ENCODE measurements around the gene AP2A2. TPM values are rescaled to one million over a fixed set of nuclear protein-coding genes. Genes with fewer than 3 reads are reported as not detected.

AP2A2 gene
- total RNA-seq, 1 experiment from 2014 or later = 55.5 TPM

GRCh38 chr11:986952-987305 is 61.3 kb downstream of the AP2A2 start (continued):
- TF ChIP-seq, protein P1, sequence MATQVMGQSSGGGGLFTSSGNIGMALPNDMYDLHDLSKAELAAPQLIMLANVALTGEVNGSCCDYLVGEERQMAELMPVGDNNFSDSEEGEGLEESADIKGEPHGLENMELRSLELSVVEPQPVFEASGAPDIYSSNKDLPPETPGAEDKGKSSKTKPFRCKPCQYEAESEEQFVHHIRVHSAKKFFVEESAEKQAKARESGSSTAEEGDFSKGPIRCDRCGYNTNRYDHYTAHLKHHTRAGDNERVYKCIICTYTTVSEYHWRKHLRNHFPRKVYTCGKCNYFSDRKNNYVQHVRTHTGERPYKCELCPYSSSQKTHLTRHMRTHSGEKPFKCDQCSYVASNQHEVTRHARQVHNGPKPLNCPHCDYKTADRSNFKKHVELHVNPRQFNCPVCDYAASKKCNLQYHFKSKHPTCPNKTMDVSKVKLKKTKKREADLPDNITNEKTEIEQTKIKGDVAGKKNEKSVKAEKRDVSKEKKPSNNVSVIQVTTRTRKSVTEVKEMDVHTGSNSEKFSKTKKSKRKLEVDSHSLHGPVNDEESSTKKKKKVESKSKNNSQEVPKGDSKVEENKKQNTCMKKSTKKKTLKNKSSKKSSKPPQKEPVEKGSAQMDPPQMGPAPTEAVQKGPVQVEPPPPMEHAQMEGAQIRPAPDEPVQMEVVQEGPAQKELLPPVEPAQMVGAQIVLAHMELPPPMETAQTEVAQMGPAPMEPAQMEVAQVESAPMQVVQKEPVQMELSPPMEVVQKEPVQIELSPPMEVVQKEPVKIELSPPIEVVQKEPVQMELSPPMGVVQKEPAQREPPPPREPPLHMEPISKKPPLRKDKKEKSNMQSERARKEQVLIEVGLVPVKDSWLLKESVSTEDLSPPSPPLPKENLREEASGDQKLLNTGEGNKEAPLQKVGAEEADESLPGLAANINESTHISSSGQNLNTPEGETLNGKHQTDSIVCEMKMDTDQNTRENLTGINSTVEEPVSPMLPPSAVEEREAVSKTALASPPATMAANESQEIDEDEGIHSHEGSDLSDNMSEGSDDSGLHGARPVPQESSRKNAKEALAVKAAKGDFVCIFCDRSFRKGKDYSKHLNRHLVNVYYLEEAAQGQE (IDR thresholded peaks at IDR 0.05; ENCODE audit: low read depth) = no peak
- TF ChIP-seq YY1 (IDR thresholded peaks at IDR 0.05; ENCODE audit: extremely low read depth, insufficient replicate concordance, low read depth, low read length) = no peak
- TF ChIP-seq, protein P2, sequence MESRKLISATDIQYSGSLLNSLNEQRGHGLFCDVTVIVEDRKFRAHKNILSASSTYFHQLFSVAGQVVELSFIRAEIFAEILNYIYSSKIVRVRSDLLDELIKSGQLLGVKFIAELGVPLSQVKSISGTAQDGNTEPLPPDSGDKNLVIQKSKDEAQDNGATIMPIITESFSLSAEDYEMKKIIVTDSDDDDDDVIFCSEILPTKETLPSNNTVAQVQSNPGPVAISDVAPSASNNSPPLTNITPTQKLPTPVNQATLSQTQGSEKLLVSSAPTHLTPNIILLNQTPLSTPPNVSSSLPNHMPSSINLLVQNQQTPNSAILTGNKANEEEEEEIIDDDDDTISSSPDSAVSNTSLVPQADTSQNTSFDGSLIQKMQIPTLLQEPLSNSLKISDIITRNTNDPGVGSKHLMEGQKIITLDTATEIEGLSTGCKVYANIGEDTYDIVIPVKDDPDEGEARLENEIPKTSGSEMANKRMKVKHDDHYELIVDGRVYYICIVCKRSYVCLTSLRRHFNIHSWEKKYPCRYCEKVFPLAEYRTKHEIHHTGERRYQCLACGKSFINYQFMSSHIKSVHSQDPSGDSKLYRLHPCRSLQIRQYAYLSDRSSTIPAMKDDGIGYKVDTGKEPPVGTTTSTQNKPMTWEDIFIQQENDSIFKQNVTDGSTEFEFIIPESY (IDR thresholded peaks at IDR 0.05; ENCODE audit: extremely low read depth, insufficient replicate concordance, low read length) = no peak
- no peak for TF ChIP-seq ZFX (IDR thresholded peaks at IDR 0.05)
- no peak for TF ChIP-seq EZH2 (IDR thresholded peaks at IDR 0.05)
- no peak for TF ChIP-seq CEBPB (IDR thresholded peaks at IDR 0.05; ENCODE audit: low read depth)
- no peak for TF ChIP-seq JUND (IDR thresholded peaks at IDR 0.05)

DNA sequence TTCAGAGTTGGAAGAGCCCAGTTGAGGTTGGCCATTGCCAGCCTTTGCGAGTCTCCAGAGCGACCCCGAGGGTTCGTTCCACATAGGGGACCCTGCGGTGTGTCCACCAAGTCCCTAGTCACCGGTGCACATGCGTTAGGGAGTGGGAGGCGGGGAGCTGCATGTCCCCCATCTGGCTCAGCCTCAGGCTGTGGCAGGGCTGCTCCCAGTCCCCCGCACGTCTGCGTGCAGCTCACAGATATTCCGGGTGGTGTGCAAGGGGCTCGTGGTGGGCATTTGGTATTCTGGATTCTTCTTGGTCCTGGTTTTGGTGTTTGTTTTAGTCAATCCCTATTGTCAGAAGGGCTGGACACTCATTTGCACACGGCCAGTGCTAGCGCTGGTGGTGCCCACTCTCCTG is 62.0 kb downstream of the AP2A2 start:
- DNase-seq (ENCODE audit: low read depth, low spot score) = no peak
- no TSS peak for BruUV-seq (replicated peaks)
- intact Hi-C loops (cut with micrococcal nuclease) = no loop called here
- Histone ChIP-seq H3K27me3 (ENCODE audit: insufficient read depth, low read length) (no peaks in the 10 kb centered on the region), H2AFZ (ENCODE audit: low read depth, low read length, poor library complexity, severe bottlenecking) (no peak overlapping the region), H3K4me2 (ENCODE audit: low read length) (no peak overlapping the region), H3K79me2 (ENCODE audit: insufficient read depth, low read length) (no peaks in the 10 kb centered on the region; the same call in 1 of the 2 replicates), H4K20me1 (ENCODE audit: insufficient read depth) (no peaks in the 10 kb centered on the region), H3K9me3 (ENCODE audit: control insufficient read depth in 1 of 2, insufficient read depth in 1 of 2, low read depth in 1 of 2, low read length in 2 of 2) (no peaks in the 10 kb centered on the region), H3K36me3 (ENCODE audit: control insufficient read depth in 1 of 2, insufficient read depth in 2 of 2, low read length in 2 of 2) (peaks cover 17 to 31% of the 10 kb centered on the region in 2 experiments), H3K4me1 (ENCODE audit: control insufficient read depth in 1 of 2, insufficient read depth in 2 of 2, low read length in 2 of 2) (no peaks in the 10 kb centered on the region), H3K9me2 (ENCODE audit: insufficient read depth) (no peaks in the 10 kb centered on the region), H3K27ac (ENCODE audit: low read depth, low read length) (no peak overlapping the region), H3K4me3 (replicated peaks in 1 of 2; ENCODE audit: low read depth in 1 of 2, low read length in 2 of 2) (no peak overlapping the region), H3K9ac (ENCODE audit: low read length) (no peak overlapping the region)
- no peak for ATAC-seq
- ChIA-PET RAD21 (ENCODE audit: low non-redundant PET in 1 of 2, low total read pairs in 2 of 2, uncharacterized antibody in 2 of 2, unreplicated experiment in 2 of 2) (no interaction called here), CTCF (no interaction called here), POLR2A (no interaction called here)
- no peak for TF ChIP-seq EZH2phosphoT487 (IDR thresholded peaks at IDR 0.05; ENCODE audit: borderline replicate concordance)
- TF ChIP-seq, protein P3, sequence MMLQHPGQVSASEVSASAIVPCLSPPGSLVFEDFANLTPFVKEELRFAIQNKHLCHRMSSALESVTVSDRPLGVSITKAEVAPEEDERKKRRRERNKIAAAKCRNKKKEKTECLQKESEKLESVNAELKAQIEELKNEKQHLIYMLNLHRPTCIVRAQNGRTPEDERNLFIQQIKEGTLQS (IDR thresholded peaks at IDR 0.05) = no peak
- TF ChIP-seq ELF1 (IDR thresholded peaks at IDR 0.05; ENCODE audit: borderline replicate concordance, low read depth) = no peak
- TF ChIP-seq, protein P4, sequence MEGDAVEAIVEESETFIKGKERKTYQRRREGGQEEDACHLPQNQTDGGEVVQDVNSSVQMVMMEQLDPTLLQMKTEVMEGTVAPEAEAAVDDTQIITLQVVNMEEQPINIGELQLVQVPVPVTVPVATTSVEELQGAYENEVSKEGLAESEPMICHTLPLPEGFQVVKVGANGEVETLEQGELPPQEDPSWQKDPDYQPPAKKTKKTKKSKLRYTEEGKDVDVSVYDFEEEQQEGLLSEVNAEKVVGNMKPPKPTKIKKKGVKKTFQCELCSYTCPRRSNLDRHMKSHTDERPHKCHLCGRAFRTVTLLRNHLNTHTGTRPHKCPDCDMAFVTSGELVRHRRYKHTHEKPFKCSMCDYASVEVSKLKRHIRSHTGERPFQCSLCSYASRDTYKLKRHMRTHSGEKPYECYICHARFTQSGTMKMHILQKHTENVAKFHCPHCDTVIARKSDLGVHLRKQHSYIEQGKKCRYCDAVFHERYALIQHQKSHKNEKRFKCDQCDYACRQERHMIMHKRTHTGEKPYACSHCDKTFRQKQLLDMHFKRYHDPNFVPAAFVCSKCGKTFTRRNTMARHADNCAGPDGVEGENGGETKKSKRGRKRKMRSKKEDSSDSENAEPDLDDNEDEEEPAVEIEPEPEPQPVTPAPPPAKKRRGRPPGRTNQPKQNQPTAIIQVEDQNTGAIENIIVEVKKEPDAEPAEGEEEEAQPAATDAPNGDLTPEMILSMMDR (IDR thresholded peaks at IDR 0.05 in 2 of 3, conservative IDR thresholded peaks at IDR 0.05 in 1 of 3; ENCODE audit: borderline replicate concordance in 1 of 3, insufficient read depth in 1 of 3, low read depth in 2 of 3, low read length in 2 of 3) = no peak
- TF ChIP-seq SRF (IDR thresholded peaks at IDR 0.05; ENCODE audit: low read depth) = no peak
- TF ChIP-seq, protein P1 (IDR thresholded peaks at IDR 0.05; ENCODE audit: low read depth) = no peak
- TF ChIP-seq SP1 (IDR thresholded peaks at IDR 0.05; ENCODE audit: low read depth) = no peak
- TF ChIP-seq MAX (IDR thresholded peaks at IDR 0.05) = no peak
